Heart left ventricle (tissue), 16 donors: ENCODE measurements around the gene LRP1-AS. TPM values are rescaled to one million over a fixed set of nuclear protein-coding genes. Genes with fewer than 3 reads are reported as not detected.

Experiments used
- ATAC-seq, 4 donors: fragments of 200-7000 bp; cut with Tn5 transposase; one replicate each; pipeline ENCODE4 v1.9.1; 2020 to 2022; ENCODE audit warnings: moderate library complexity in 4 of 4, mild to moderate bottlenecking in 3 of 4, moderate number of reproducible peaks in 1 of 4
- DNase-seq, 5 donors: peaks; one replicate each; pipeline ENCODE4 v3.0.0-alpha.2; 2020
- H3K27ac ChIP-seq, 12 donors: fragments of 200-600 bp; sonication (generic) in 4 of 12; one replicate each; pipeline versions ENCODE4 v1.5.0 to v1.8.0; 2016 to 2022; ENCODE audit warnings: mild to moderate bottlenecking in 2 of 12
- H3K27me3 ChIP-seq, 9 donors: fragments of 200-600 bp; sonication (generic) in 2 of 9; one replicate each; pipeline versions ENCODE4 v1.5.1 to v1.8.0; 2016 to 2022; ENCODE audit warnings: mild to moderate bottlenecking in 3 of 9
- H3K36me3 ChIP-seq, 9 donors: fragments of 200-600 bp; sonication (generic) in 2 of 9; one replicate each; pipeline versions ENCODE4 v1.5.0 to v1.8.0; 2018 to 2022; ENCODE audit warnings: mild to moderate bottlenecking in 2 of 9
- H3K4me1 ChIP-seq, 12 donors: fragments of 200-600 bp; sonication (generic) in 4 of 12; one replicate each; pipeline versions ENCODE4 v1.5.0 to v1.8.0; 2016 to 2022; ENCODE audit warnings: mild to moderate bottlenecking in 3 of 12
- H3K4me3 ChIP-seq, 12 donors: fragments of 200-600 bp; sonication (generic) in 4 of 12; one replicate each; pipeline versions ENCODE4 v1.5.0 to v1.8.0; 2017 to 2022; ENCODE audit warnings: mild to moderate bottlenecking in 9 of 12, moderate library complexity in 4 of 12
- H3K9me3 ChIP-seq, 12 donors: fragments of 200-600 bp; sonication (generic) in 4 of 12; one replicate each; pipeline versions ENCODE4 v1.5.0 to v1.8.0; 2016 to 2022; ENCODE audit warnings: mild to moderate bottlenecking in 1 of 12
- POLR2A ChIP-seq, 2 donors: fragments of 450-650 bp; IDR thresholded peaks; one replicate each; pipeline ENCODE4 v1.6.1; 2017; ENCODE audit warnings: antibody characterized with exemption in 2 of 2, mild to moderate bottlenecking in 2 of 2, moderate library complexity in 2 of 2
- WGBS, 4 donors: extraction: QIAGEN DNeasy Blood & Tissue Kit in 2 of 4; methylation state at CpG; one replicate each; pipeline versions ENCODE4 v1.1.5 to v1.1.7; 2013 to 2018; 5-methylcytosine and 5-hydroxymethylcytosine counted together
- intact Hi-C, 10 donors: fragments of 100-400 bp; cut with DNase I; formaldehyde crosslinking; loops; one replicate each; pipeline versions ENCODE4 v1.11.1 to v1.14.2; 2022
- polyA plus RNA-seq, 2 donors: library from polyadenylated mRNA; stranded (reverse); fragments of 200-250 nt; gene quantifications; one replicate each; pipeline ENCODE4 v1.2.3, GENCODE V29; 2013
- total RNA-seq, 9 donors: library from RNA; depleted of rRNA in 2 of 9; stranded (reverse); fragments of >200 nt in 2 of 9; fragmentation: NEBNext Ultra II Directional in 3 of 9; extraction: Animal tissue kit (Norgen Biotek cat#: 25700) in 3 of 9; gene quantifications; one replicate each; pipeline versions ENCODE4 v1.1.0 to v1.2.4, GENCODE V29; 2016 to 2023
- TF ChIP-seq, protein P1 (sequence below), 12 donors: fragments of 200-600 bp; sonication (generic) in 4 of 12; IDR thresholded peaks; one replicate each; pipeline versions ENCODE4 v1.5.0 to v1.8.0; 2018 to 2022; ENCODE audit warnings: antibody characterized with exemption in 12 of 12, mild to moderate bottlenecking in 5 of 12
- donor health status: ischemic (EF 13 %, LVEDD 7.1; RV severe dilation, severe dysfunction).
- donor health status: healthy with polysubstance abuse.
- donor health status: DM: no; HTN: yes; CAD: no.
- donor health status: DM: no; HTN: no; CAD: no.
- donor health status: ischemic (EF 25% LVEDD 6.9; RV normal size, moderate dysfunction).
- donor health status: ischemic (EF 25% LVEDD 5.7; RV mildly dilated, moderate dysfunction).
- donor health status: healthy.
- donor health status: DM: yes; HTN: yes; CAD: no.
- donor health status: ischemic (EF 35%, LVEDD 5.7; RV mildly dilated, moderate dysfunction).
- donor health status: nonischemic (EF 11% LVEDD 7.7; RV severe dilation, severe dysfunction).
- donor health status: DM: yes; HTN: yes; CAD: no.
- donor health status: PGD.
- donor health status: ischemic (EF 29% LVEDD 5.4; RV normal size, mild dysfunction).
- donor health status: nonischemic (EF 23%, LVEDD 6.1; RV moderate dilation, normal function).

Gene LRP1-AS
- total and polyA plus RNA-seq, 11 donors: not detected

DNA sequence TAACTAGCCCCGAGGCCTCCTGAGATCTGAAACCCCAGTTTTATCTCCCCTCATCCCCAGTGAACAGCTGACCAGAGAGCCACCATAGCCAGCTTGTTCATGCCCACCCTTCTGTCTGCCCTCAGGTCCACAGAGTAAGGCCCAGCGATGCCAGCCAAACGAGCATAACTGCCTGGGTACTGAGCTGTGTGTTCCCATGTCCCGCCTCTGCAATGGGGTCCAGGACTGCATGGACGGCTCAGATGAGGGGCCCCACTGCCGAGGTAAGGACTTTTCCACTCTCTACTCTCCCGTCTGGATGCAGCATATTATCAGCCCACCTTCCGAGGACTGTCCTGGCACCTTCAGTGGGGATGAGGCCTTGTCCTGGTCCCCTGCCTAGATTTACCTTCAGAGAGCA is 6.2 kb downstream of the LRP1-AS start:
- no peaks in the 10 kb centered on the region for H3K9me3 ChIP-seq
- ATAC-seq (no peak), DNase-seq (peak in 2 of 5 donors; percentile 6 to 18)
- intact Hi-C loops: no loop called here
- peaks cover 0 to 80% (median 70%) of the 10 kb centered on the region in 9 donors for H3K36me3 ChIP-seq
- H3K4me1 ChIP-seq: peaks cover 0 to 88% (median 44%) of the 10 kb centered on the region in 12 donors
- 74 to 93% (median 91%) methylated on average over 8 of the region's 8 CpGs for WGBS, 4 donors
- H3K27me3 ChIP-seq: no peaks in the 10 kb centered on the region
- peak overlapping the region in 11 of 12 donors; percentile 5 to 73 (median 66) for H3K27ac ChIP-seq
- TF ChIP-seq, protein P1, sequence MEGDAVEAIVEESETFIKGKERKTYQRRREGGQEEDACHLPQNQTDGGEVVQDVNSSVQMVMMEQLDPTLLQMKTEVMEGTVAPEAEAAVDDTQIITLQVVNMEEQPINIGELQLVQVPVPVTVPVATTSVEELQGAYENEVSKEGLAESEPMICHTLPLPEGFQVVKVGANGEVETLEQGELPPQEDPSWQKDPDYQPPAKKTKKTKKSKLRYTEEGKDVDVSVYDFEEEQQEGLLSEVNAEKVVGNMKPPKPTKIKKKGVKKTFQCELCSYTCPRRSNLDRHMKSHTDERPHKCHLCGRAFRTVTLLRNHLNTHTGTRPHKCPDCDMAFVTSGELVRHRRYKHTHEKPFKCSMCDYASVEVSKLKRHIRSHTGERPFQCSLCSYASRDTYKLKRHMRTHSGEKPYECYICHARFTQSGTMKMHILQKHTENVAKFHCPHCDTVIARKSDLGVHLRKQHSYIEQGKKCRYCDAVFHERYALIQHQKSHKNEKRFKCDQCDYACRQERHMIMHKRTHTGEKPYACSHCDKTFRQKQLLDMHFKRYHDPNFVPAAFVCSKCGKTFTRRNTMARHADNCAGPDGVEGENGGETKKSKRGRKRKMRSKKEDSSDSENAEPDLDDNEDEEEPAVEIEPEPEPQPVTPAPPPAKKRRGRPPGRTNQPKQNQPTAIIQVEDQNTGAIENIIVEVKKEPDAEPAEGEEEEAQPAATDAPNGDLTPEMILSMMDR (IDR thresholded peaks at IDR 0.05): no peak
- no peak for TF ChIP-seq POLR2A (IDR thresholded peaks at IDR 0.05)
- H3K4me3 ChIP-seq: no peak overlapping the region

DNA sequence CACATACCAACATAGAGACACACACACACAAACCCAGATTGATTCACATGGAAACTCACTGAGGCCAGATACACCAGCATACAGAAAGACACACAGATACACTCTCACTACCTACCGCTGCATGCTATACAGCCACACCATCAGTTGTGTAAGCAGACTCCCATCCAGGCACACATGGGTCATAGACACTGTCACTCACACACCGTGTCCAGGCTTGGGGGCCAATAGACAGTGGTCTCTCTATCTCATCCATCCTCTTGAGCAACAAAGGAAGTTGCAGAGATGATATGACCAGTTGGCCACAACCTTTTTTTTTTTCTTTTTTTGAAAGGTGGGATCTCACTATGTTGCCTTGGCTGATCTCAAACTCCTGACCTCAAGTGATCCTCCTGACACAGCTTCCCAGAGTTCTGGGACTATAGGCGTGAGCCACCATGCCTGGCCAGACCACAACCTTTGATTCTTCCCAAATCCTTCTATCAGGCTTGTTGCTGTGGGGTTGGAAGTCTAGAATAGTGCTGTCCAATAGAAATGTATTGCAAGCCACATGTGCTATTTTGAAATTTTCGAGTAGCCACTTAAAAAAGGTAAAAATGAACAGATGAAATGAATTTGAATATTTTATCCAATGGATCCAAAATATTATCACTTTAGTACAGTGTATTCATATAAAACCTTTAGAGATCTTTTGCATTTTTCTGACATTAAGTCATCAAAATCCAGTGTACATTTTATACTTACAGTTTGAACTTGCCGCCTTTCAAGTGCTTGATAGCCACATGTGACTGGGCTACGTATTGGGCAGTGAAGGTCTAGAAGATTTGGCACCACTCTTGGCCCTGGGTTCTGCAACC is 7.4 kb downstream of the LRP1-AS start:
- Histone ChIP-seq H3K9me3 (no peaks in the 10 kb centered on the region), H3K4me3 (no peak overlapping the region), H3K4me1 (peaks cover 5 to 88% (median 44%) of the 10 kb centered on the region in 12 donors), H3K27ac (peak overlapping the region in 6 of 12 donors; percentile 64 to 100 (median 96)), H3K36me3 (peaks cover 0 to 68% (median 58%) of the 10 kb centered on the region in 9 donors), H3K27me3 (no peaks in the 10 kb centered on the region)
- TF ChIP-seq POLR2A (IDR thresholded peaks at IDR 0.05): no peak
- TF ChIP-seq, protein P1 (IDR thresholded peaks at IDR 0.05): no peak
- DNase-seq (peak in 1 of 5 donors; percentile 18), ATAC-seq (no peak)
- 80 to 86% (median 82%) methylated on average over 6 of the region's 6 CpGs for WGBS, 4 donors
- intact Hi-C loops: no loop called here

DNA sequence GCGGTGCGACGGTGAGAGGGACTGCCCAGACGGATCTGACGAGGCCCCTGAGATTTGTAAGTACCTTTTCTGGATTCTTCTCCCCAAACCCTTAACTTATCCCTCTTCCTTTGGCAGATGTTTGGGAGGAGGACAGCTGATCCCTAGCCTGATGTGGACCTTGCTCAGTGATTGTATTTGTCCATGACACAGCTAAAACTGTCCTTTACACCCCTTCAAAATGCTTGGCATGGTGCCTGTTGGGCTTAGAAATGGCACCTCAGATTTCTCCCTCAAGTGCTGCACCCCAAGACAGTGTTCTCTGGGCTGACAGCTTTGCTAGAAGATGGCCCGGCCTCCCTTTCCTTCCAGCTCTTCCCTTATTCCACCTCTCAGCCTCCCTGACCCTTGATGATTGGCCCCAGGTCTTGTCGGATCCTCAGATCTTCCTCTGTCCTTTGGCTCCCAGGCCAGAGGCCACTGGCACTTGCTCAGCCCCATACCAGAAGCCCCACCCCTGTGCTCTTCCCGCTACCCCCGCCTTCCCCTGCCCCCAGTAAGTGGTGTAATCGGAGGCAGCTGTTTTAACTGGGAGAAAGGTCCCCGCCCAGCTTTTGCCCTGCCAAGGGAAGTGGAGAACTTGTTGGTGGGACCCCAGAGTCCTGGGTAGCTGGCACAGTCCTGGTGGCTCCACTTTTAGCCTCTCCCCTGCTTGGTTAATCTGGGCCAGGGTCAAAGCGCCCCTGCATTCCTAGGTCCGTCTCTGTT is 8.7 kb downstream of the LRP1-AS start:
- Histone ChIP-seq H3K27me3 (no peaks in the 10 kb centered on the region), H3K36me3 (peaks cover 0 to 55% (median 44%) of the 10 kb centered on the region in 9 donors), H3K9me3 (no peaks in the 10 kb centered on the region), H3K27ac (peak overlapping the region in 11 of 12 donors; percentile 26 to 100 (median 78)), H3K4me1 (peaks cover 8 to 94% (median 56%) of the 10 kb centered on the region in 12 donors), H3K4me3 (no peak overlapping the region)
- TF ChIP-seq, protein P1 (IDR thresholded peaks at IDR 0.05): no peak
- no peak for TF ChIP-seq POLR2A (IDR thresholded peaks at IDR 0.05)
- WGBS, 4 donors: 62 to 74% (median 68%) methylated on average over 13 of the region's 13 CpGs
- DNase-seq (peak; percentile 67 to 92 (median 87)), ATAC-seq (peak in 3 of 4 donors; percentile 54 to 76 (median 71))
- intact Hi-C loops: no loop called here
